ENCODE measurements around the gene NANS.

- TF ChIP-seq CTCF (IDR thresholded peaks at IDR 0.05) (no peak), POLR2A (IDR thresholded peaks at IDR 0.05) (no peak)
These were observed 45.4 kb upstream of the NANS start for GRCh38 chr9:98011122-98011521.
